Endodermal cell (in vitro differentiated cells): ENCODE results near the gene SYNE2. TPM values are rescaled to one million over a fixed set of nuclear protein-coding genes. Genes with fewer than 3 reads are reported as not detected.

Experiments
- DNase-seq: peaks from one replicate; pipeline ENCODE4 v3.0.0-alpha.2; 2017
- H3K27ac ChIP-seq: 2 replicates; pipeline ENCODE4 v1.5.1; 2013; ENCODE audit warnings: mild to moderate bottlenecking, low read depth, low read length, moderate library complexity
- H3K27me3 ChIP-seq: 2 replicates; pipeline ENCODE4 v1.6.1; 2013; ENCODE audit warnings: mild to moderate bottlenecking, low read length, moderate library complexity; ENCODE audit not compliant: insufficient read depth, control insufficient read depth, poor library complexity, severe bottlenecking
- H3K36me3 ChIP-seq: 2 replicates; pipeline ENCODE4 v1.7.0; 2013; ENCODE audit warnings: mild to moderate bottlenecking, low read length, moderate library complexity; ENCODE audit not compliant: control insufficient read depth, insufficient read depth
- H3K4me1 ChIP-seq: one replicate; pipeline ENCODE4 v1.7.0; 2013; ENCODE audit warnings: low read length; ENCODE audit not compliant: control insufficient read depth, insufficient read depth
- H3K4me3 ChIP-seq: 2 replicates; pipeline ENCODE4 v1.5.1; 2013; ENCODE audit warnings: mild to moderate bottlenecking, low read length, moderate library complexity
- H3K9ac ChIP-seq: 2 replicates; pipeline ENCODE4 v1.6.1; 2013; ENCODE audit warnings: mild to moderate bottlenecking, low read length, moderate library complexity; ENCODE audit not compliant: poor library complexity, severe bottlenecking; ENCODE audit errors: extremely low read depth
- H3K9me3 ChIP-seq: 2 replicates; pipeline ENCODE4 v1.6.1; 2013; ENCODE audit warnings: mild to moderate bottlenecking, low read length, moderate library complexity; ENCODE audit not compliant: control insufficient read depth
- H3K27ac Mint-ChIP-seq: 2 replicates; pipeline ENCODE4 v1.8.0; 2020; ENCODE audit warnings: mixed read lengths
- H3K27me3 Mint-ChIP-seq: 2 replicates; pipeline ENCODE4 v1.8.0; 2021; ENCODE audit warnings: mild to moderate bottlenecking, mixed read lengths; ENCODE audit not compliant: insufficient read depth
- H3K36me3 Mint-ChIP-seq: 2 replicates; pipeline ENCODE4 v1.8.0; 2020; ENCODE audit warnings: low read depth, mixed read lengths
- H3K4me1 Mint-ChIP-seq: 2 replicates; pipeline ENCODE4 v1.8.0; 2020; ENCODE audit warnings: mixed read lengths
- H3K4me3 Mint-ChIP-seq: 2 replicates; pipeline ENCODE4 v1.8.0; 2020; ENCODE audit warnings: mild to moderate bottlenecking, moderate library complexity, mixed read lengths
- H3K9me3 Mint-ChIP-seq: 2 replicates; pipeline ENCODE4 v1.8.0; 2020; ENCODE audit warnings: mild to moderate bottlenecking, mixed read lengths
- CTCF ChIP-seq: fragments of 200-600 bp; sonication (generic); conservative IDR thresholded peaks from 2 replicates; pipeline ENCODE4 v1.5.0; 2021; ENCODE audit warnings: antibody characterized with exemption, mild to moderate bottlenecking
- WGBS, 2 experiments: methylation state at CpG; one replicate each; pipeline versions ENCODE4 v1.1.5 to v1.1.7; 2013; ENCODE audit warnings: missing lambda C conversion rate in 2 of 2, mixed read lengths in 1 of 2; ENCODE audit not compliant: insufficient coverage in 1 of 2, insufficient read length in 1 of 2; 5-methylcytosine and 5-hydroxymethylcytosine counted together
- total RNA-seq, 2 donors: library from RNA; stranded (reverse); fragmentation: NEBNext Ultra II Directional in 1 of 2; extraction: Animal tissue kit (Norgen Biotek cat#: 25700) in 1 of 2; gene quantifications; 2 replicates in 1 of 2; 3 replicates in 1 of 2; pipeline ENCODE4 v1.2.1, GENCODE V29; 2021

The SYNE2 gene
- total RNA-seq, 2 donors from 2014 or later, result 65.8 to 70.0 TPM

GRCh38 chr14:64110802-64111201, 258.0 kb downstream of the SYNE2 start:
- Histone ChIP-seq H3K36me3 (peaks cover 9% of the 10 kb centered on the region), H3K4me1 (no peaks in the 10 kb centered on the region), H3K27me3 (no peaks in the 10 kb centered on the region), H3K4me3 (no peak overlapping the region), H3K27ac (no peak overlapping the region), H3K9me3 (no peaks in the 10 kb centered on the region), H3K9ac (no peak overlapping the region)
- H3K4me1 Mint-ChIP-seq, result peaks cover 2% of the 10 kb centered on the region
- 92 to 100% methylated on average over 1 of the region's 1 CpG for WGBS, 2 experiments
- no peak for DNase-seq
- H3K36me3 Mint-ChIP-seq, result peaks cover 7% of the 10 kb centered on the region
- no peaks in the 10 kb centered on the region for H3K27me3 Mint-ChIP-seq
- H3K9me3 Mint-ChIP-seq, result no peaks in the 10 kb centered on the region
- no peak overlapping the region for H3K27ac Mint-ChIP-seq
- H3K4me3 Mint-ChIP-seq, result no peak overlapping the region
- TF ChIP-seq CTCF, result no peak

- no peak overlapping the region for H3K27ac ChIP-seq
- Mint-ChIP-seq H3K4me1 (peaks cover 2% of the 10 kb centered on the region), H3K9me3 (no peaks in the 10 kb centered on the region), H3K27ac (peak overlapping the region; percentile 79), H3K4me3 (no peak overlapping the region), H3K36me3 (peaks cover 6% of the 10 kb centered on the region), H3K27me3 (no peaks in the 10 kb centered on the region)
- no peak overlapping the region for H3K9ac ChIP-seq
- H3K9me3 ChIP-seq, result no peaks in the 10 kb centered on the region
- H3K4me3 ChIP-seq, result no peak overlapping the region
- no peaks in the 10 kb centered on the region for H3K4me1 ChIP-seq
- H3K36me3 ChIP-seq, result no peaks in the 10 kb centered on the region
- H3K27me3 ChIP-seq, result no peaks in the 10 kb centered on the region
- WGBS, 2 experiments, result 94 to 96% methylated on average over 11 to 17 of the region's 17 CpGs
- DNase-seq, result no peak
- TF ChIP-seq CTCF, result no peak
Observed at GRCh38 chr14:64112867-64113678, 260.3 kb downstream of the SYNE2 start.

GRCh38 chr14:64114166-64114565, 261.4 kb downstream of the SYNE2 start:
- TF ChIP-seq CTCF, result no peak
- Histone ChIP-seq H3K9ac (no peak overlapping the region), H3K9me3 (no peaks in the 10 kb centered on the region), H3K27me3 (no peaks in the 10 kb centered on the region), H3K4me3 (no peak overlapping the region), H3K27ac (no peak overlapping the region), H3K36me3 (no peaks in the 10 kb centered on the region), H3K4me1 (no peaks in the 10 kb centered on the region)
- Mint-ChIP-seq H3K4me1 (peaks cover 2% of the 10 kb centered on the region), H3K36me3 (peaks cover 6% of the 10 kb centered on the region), H3K4me3 (no peak overlapping the region), H3K27me3 (no peaks in the 10 kb centered on the region), H3K27ac (no peak overlapping the region), H3K9me3 (no peaks in the 10 kb centered on the region)
- WGBS, 2 experiments, result 81 to 82% methylated on average over 8 to 9 of the region's 9 CpGs
- peak; percentile 55 for DNase-seq
